Ascending aorta (tissue), 2 donors: ENCODE data around the gene AR. TPM values are rescaled to one million over a fixed set of nuclear protein-coding genes. Genes with fewer than 3 reads are reported as not detected.
"Not testable (repeated sequence)": the region's sequence is repeated elsewhere in the genome, so short reads cannot be mapped to it uniquely, and the experiment has no call there.

Experiments
- DNase-seq, 2 donors: peaks; one replicate each; pipeline ENCODE4 v3.0.0-alpha.2; 2019; ENCODE audit warnings: low spot score in 2 of 2
- H3K27ac ChIP-seq, 2 donors: fragments of 200-600 bp; sonication (generic); one replicate each; pipeline ENCODE4 v1.5.1; 2016 to 2017; ENCODE audit warnings: mild to moderate bottlenecking in 1 of 2
- H3K27me3 ChIP-seq: fragments of 200-600 bp; sonication (generic); one replicate; pipeline ENCODE4 v1.5.1; 2017
- H3K36me3 ChIP-seq, 2 donors: fragments of 200-600 bp; sonication (generic); one replicate each; pipeline ENCODE4 v1.5.1; 2016
- H3K4me1 ChIP-seq, 2 donors: fragments of 200-600 bp; sonication (generic); one replicate each; pipeline ENCODE4 v1.5.1; 2016 to 2017; ENCODE audit warnings: mild to moderate bottlenecking in 1 of 2
- H3K4me3 ChIP-seq, 2 donors: fragments of 200-600 bp; sonication (generic); one replicate each; pipeline ENCODE4 v1.5.1; 2016 to 2017; ENCODE audit warnings: mild to moderate bottlenecking in 1 of 2
- H3K9me3 ChIP-seq, 2 donors: fragments of 200-600 bp; sonication (generic); one replicate each; pipeline ENCODE4 v1.5.1; 2016
- CTCF ChIP-seq, 3 experiments: fragments of 200-600 bp in 2 of 3; fragments of 450-650 bp in 1 of 3; sonication (generic) in 2 of 3; IDR thresholded peaks; one replicate each; pipeline ENCODE4 v1.5.1; 2016 to 2019; ENCODE audit warnings: antibody characterized with exemption in 3 of 3, mild to moderate bottlenecking in 1 of 3, moderate library complexity in 1 of 3
- intact Hi-C: fragments of 100-400 bp; cut with DNase I; formaldehyde crosslinking; loops from one replicate; pipeline ENCODE4 v1.15.1; 2023
- total RNA-seq: library from RNA; depleted of rRNA; stranded (reverse); fragments of >200 nt; gene quantifications from one replicate; pipeline ENCODE4 v1.1.0, GENCODE V29; 2016

Gene AR
- total RNA-seq, 1 donor from 2014 or later, result 16.3 TPM

DNA sequence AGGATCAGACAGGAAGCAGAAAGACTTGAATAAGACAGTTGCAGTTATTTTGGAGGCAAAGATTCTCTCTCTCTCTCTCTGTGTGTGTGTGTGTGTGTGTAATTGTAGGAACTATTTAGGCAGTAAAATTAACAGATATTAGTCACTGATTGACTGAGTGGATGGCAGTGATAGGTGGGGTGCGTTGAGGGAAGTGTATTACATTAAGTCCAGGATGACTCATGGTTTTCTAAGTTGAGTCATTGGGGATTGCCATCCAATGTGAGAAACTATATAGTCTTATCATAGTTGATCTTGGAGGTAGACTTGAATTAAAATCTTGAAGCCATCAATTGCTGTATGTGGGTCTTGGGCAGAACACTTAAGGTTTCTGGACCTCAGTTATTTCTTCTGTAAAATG is 75.4 kb downstream of the AR start:
- H3K27ac ChIP-seq, result no peak overlapping the region
- no peak for TF ChIP-seq CTCF (IDR thresholded peaks at IDR 0.05)
- H3K4me1 ChIP-seq, result no peaks in the 10 kb centered on the region
- DNase-seq, result no peak
- H3K4me3 ChIP-seq, result no peak overlapping the region
- intact Hi-C loops, result no loop called here
- no peaks in the 10 kb centered on the region for H3K36me3 ChIP-seq
- peaks cover 0 to 18% of the 10 kb centered on the region in 2 donors for H3K9me3 ChIP-seq
- no peaks in the 10 kb centered on the region for H3K27me3 ChIP-seq

DNA sequence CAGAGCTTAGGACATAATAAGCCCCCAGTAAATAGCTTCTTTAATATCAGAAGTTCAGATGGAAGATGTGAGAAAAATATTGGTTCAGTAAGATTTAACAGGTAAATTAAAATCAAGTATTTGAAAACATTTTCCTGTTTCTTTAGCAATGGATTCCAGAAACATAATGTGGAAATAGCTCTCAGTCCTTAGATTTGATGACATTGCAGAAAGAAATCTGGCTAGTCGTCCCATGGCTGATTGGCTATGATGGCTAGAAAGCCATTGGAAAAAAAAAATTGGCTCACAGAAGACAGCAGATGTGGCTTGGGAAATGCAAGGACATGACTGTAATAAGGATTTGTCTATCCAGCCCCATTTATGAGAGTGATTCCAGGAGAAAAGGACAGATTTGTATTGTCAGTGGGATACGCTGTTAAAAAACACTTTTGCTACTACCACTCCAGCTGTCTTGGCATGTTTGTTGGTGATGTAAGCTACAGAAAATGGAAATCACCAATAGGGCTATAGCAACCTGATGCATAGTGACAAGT is 78.3 kb downstream of the AR start:
- H3K4me1 ChIP-seq, result no peaks in the 10 kb centered on the region
- TF ChIP-seq CTCF (IDR thresholded peaks at IDR 0.05), result no peak
- H3K4me3 ChIP-seq, result no peak overlapping the region

GRCh38 chrX:67624325-67624724 is 80.5 kb downstream of the AR start:
- H3K27me3 ChIP-seq, result no peaks in the 10 kb centered on the region
- no peak for TF ChIP-seq CTCF (IDR thresholded peaks at IDR 0.05)
- intact Hi-C loops, result no loop called here
- peaks cover 0 to 13% of the 10 kb centered on the region in 2 donors for H3K9me3 ChIP-seq
- H3K4me3 ChIP-seq, result no peak overlapping the region
- H3K4me1 ChIP-seq, result no peaks in the 10 kb centered on the region
- no peak overlapping the region for H3K27ac ChIP-seq
- DNase-seq, result no peak
- H3K36me3 ChIP-seq, result no peaks in the 10 kb centered on the region

More for the DNA sequence above, 78.3 kb downstream of the AR start:
- DNase-seq, result no peak
- intact Hi-C loops, result no loop called here
- no peak overlapping the region for H3K27ac ChIP-seq
- peaks cover 0 to 9% of the 10 kb centered on the region in 2 donors for H3K9me3 ChIP-seq
- no peaks in the 10 kb centered on the region for H3K36me3 ChIP-seq
- H3K27me3 ChIP-seq, result no peaks in the 10 kb centered on the region

- no peak for TF ChIP-seq CTCF (IDR thresholded peaks at IDR 0.05)
Observed at GRCh38 chrX:67635424-67635823, 91.6 kb downstream of the AR start.

DNA sequence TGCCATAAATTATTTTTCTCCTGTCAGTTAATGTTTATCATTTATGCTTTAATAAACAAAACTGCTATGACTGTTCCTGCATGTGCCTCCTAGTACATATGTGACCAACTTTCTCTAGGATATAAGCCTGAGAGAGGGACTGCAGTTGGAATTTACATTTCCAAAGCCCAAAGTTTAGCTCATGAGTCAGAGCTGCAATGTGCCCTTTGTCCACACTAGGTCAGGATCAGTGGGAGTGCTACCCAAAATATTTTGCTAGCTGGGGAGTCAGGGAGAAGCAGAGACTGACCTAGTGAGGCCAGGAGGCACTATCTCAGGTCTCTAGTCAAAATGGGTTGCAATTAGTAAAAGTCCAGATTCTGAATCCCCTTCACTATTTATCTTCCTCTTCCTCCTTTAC is 92.7 kb downstream of the AR start:
- DNase-seq, result no peak
- intact Hi-C loops, result no loop called here
- Histone ChIP-seq H3K27ac (no peak overlapping the region), H3K27me3 (no peaks in the 10 kb centered on the region), H3K4me1 (no peaks in the 10 kb centered on the region), H3K4me3 (no peak overlapping the region), H3K9me3 (no peaks in the 10 kb centered on the region), H3K36me3 (no peaks in the 10 kb centered on the region)
- no peak for TF ChIP-seq CTCF (IDR thresholded peaks at IDR 0.05)

More at GRCh38 chrX:67635424-67635823, 91.6 kb downstream of the AR start:
- no peaks in the 10 kb centered on the region for H3K4me1 ChIP-seq
- no peak overlapping the region for H3K4me3 ChIP-seq
- H3K27me3 ChIP-seq, result no peaks in the 10 kb centered on the region
- no peaks in the 10 kb centered on the region for H3K9me3 ChIP-seq
- H3K27ac ChIP-seq, result no peak overlapping the region
- DNase-seq, result no peak
- intact Hi-C loops, result no loop called here
- no peaks in the 10 kb centered on the region for H3K36me3 ChIP-seq

DNA sequence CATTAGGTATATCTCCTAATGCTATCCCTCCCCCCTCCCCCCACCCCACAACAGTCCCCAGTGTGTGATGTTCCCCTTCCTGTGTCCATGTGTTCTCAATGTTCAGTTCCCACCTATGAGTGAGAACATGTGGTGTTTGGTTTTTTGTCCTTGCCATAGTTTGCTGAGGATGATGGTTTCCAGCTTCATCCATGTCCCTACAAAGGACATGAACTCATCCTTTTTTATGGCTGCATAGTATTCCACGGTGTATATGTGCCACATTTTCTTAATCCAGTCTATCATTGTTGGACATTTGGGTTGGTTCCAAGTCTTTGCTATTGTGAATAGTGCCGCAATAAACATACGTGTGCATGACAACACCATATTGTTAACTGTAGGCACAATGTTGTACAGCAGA is 93.5 kb downstream of the AR start:
- H3K27ac ChIP-seq, intact Hi-C loops, H3K27me3 ChIP-seq, H3K9me3 ChIP-seq, H3K4me3 ChIP-seq, H3K4me1 ChIP-seq, DNase-seq, H3K36me3 ChIP-seq: not testable (repeated sequence)
